B cell (primary cell): ENCODE measurements around the gene ACIN1. TPM values are rescaled to one million over a fixed set of nuclear protein-coding genes. Genes with fewer than 3 reads are reported as not detected.

Experiments
- ATAC-seq: fragments of 200-7000 bp; cut with Tn5 transposase; one replicate; pipeline ENCODE4 v1.10.0; 2021; ENCODE audit warnings: low read depth, mild to moderate bottlenecking, moderate number of reproducible peaks, moderate library complexity
- CTCF ChIA-PET: fragments of 350-600 bp; sonication (Branson Sonifier 250); formaldehyde crosslinking; loops from one replicate; lab custom pipeline; 2021; ENCODE audit warnings: antibody characterized with exemption, inconsistent platforms; lab: Charles Lee
- POLR2A ChIA-PET: fragments of 350-600 bp; sonication (Branson Sonifier 250); formaldehyde crosslinking; loops from one replicate; lab custom pipeline; 2021; ENCODE audit warnings: antibody characterized with exemption; lab: Charles Lee
- DNase-seq: peaks from one replicate; pipeline ENCODE4 v3.0.0; 2013
- H2AFZ ChIP-seq: 2 replicates; pipeline ENCODE4 v1.6.1; 2012; ENCODE audit warnings: mild to moderate bottlenecking, low read depth, low read length; ENCODE audit not compliant: insufficient read depth, poor library complexity, severe bottlenecking
- H3K27ac ChIP-seq, 2 donors: 1 replicate in 1 of 2; 2 replicates in 1 of 2; pipeline ENCODE4 v1.5.1; 2012 to 2013; ENCODE audit warnings: low read length in 2 of 2, mild to moderate bottlenecking in 2 of 2, moderate library complexity in 1 of 2
- H3K27me3 ChIP-seq, 4 experiments: fragments of 200-600 bp in 1 of 4; sonication (generic) in 1 of 4; replicated peaks in 1 of 4; 1 replicate in 2 of 4; 2 replicates in 2 of 4; pipeline versions ENCODE4 v1.6.1 to v1.7.0; 2013 to 2016; ENCODE audit warnings: low read length in 3 of 4, mild to moderate bottlenecking in 2 of 4, mixed read lengths in 1 of 4, moderate library complexity in 1 of 4; ENCODE audit not compliant: insufficient read depth in 4 of 4, control insufficient read depth in 3 of 4; ENCODE audit errors: control extremely low read depth in 1 of 4
- H3K36me3 ChIP-seq, 2 experiments: replicated peaks in 1 of 2; 1 replicate in 1 of 2; 2 replicates in 1 of 2; pipeline versions ENCODE4 v1.6.1 to v1.7.1; 2013; ENCODE audit warnings: low read length in 1 of 2; ENCODE audit not compliant: insufficient read depth in 2 of 2, control insufficient read depth in 1 of 2; ENCODE audit errors: control extremely low read depth in 1 of 2, extremely low read depth in 1 of 2
- H3K4me1 ChIP-seq, 2 donors: fragments of 200-600 bp in 1 of 2; sonication (generic) in 1 of 2; 1 replicate in 1 of 2; 2 replicates in 1 of 2; pipeline versions ENCODE4 v1.5.1 to v1.6.1; 2013 to 2017; ENCODE audit warnings: low read length in 2 of 2; ENCODE audit not compliant: control insufficient read depth in 2 of 2, insufficient read depth in 2 of 2
- H3K4me2 ChIP-seq: replicated peaks from 2 replicates; pipeline ENCODE3; 2012; ENCODE audit warnings: mild to moderate bottlenecking, low read depth, low read length; ENCODE audit not compliant: poor library complexity, severe bottlenecking
- H3K4me3 ChIP-seq, 5 experiments: fragments of 200-600 bp in 1 of 5; sonication (generic) in 1 of 5; 1 replicate in 3 of 5; 2 replicates in 2 of 5; pipeline versions ENCODE4 v1.5.1 to v1.7.0; 2011 to 2016; ENCODE audit warnings: low read length in 4 of 5, mild to moderate bottlenecking in 4 of 5, low read depth in 2 of 5, control low read depth in 1 of 5, moderate library complexity in 1 of 5; ENCODE audit not compliant: insufficient read depth in 1 of 5; ENCODE audit errors: control extremely low read depth in 1 of 5, extremely low read depth in 1 of 5
- H3K79me2 ChIP-seq: fragments of 200-600 bp; sonication (generic); one replicate; pipeline ENCODE4 v1.6.0; 2016; ENCODE audit warnings: low read length; ENCODE audit not compliant: control insufficient read depth, insufficient read depth
- H3K9ac ChIP-seq: fragments of 200-600 bp; sonication (generic); 2 replicates; pipeline ENCODE4 v1.6.1; 2017; ENCODE audit warnings: mild to moderate bottlenecking, low read length, moderate library complexity
- H3K9me3 ChIP-seq, 3 donors: one replicate each; pipeline versions ENCODE4 v1.6.1 to v1.7.1; 2013; ENCODE audit warnings: low read length in 2 of 3; ENCODE audit not compliant: control insufficient read depth in 2 of 3, insufficient read depth in 1 of 3; ENCODE audit errors: control extremely low read depth in 1 of 3
- H4K20me1 ChIP-seq: 2 replicates; pipeline ENCODE4 v1.6.0; 2012; ENCODE audit warnings: mild to moderate bottlenecking, low read length; ENCODE audit not compliant: insufficient read depth, control insufficient read depth, poor library complexity, severe bottlenecking
- H3K27ac Mint-ChIP-seq: one replicate; pipeline ENCODE4 v1.8.0; 2021; ENCODE audit warnings: mixed read lengths
- H3K27me3 Mint-ChIP-seq: one replicate; pipeline ENCODE4 v1.8.0; 2021; ENCODE audit warnings: mixed read lengths
- H3K4me1 Mint-ChIP-seq: one replicate; pipeline ENCODE4 v1.8.0; 2021; ENCODE audit warnings: mixed read lengths
- H3K4me3 Mint-ChIP-seq: one replicate; pipeline ENCODE4 v1.8.0; 2021; ENCODE audit warnings: mixed read lengths
- H3K9me3 Mint-ChIP-seq: one replicate; pipeline ENCODE4 v1.8.0; 2022; ENCODE audit warnings: mixed read lengths; ENCODE audit not compliant: insufficient read depth
- EZH2 ChIP-seq: IDR thresholded peaks from 2 replicates; pipeline ENCODE4 v1.6.1; 2012; ENCODE audit warnings: borderline replicate concordance, low read depth, mild to moderate bottlenecking, moderate library complexity, low read length; ENCODE audit not compliant: insufficient read depth, poor library complexity, severe bottlenecking
- WGBS: methylation state at CpG from one replicate; pipeline ENCODE4 v1.1.5; 2013; ENCODE audit warnings: missing lambda C conversion rate; ENCODE audit not compliant: insufficient coverage; 5-methylcytosine and 5-hydroxymethylcytosine counted together
- intact Hi-C: fragments of 100-400 bp; cut with micrococcal nuclease; formaldehyde crosslinking; loops from one replicate; pipeline ENCODE4 v1.10.0; 2022
- polyA plus RNA-seq: library from polyadenylated mRNA; depleted of rRNA; stranded (reverse); fragments of >200 nt; gene quantifications from 2 replicates; pipeline ENCODE4 v1.2.3, GENCODE V29; 2012
- total RNA-seq, 2 donors: library from RNA; stranded (reverse); fragments of 120-200 nt in 1 of 2; gene quantifications; 1 replicate in 1 of 2; 2 replicates in 1 of 2; pipeline versions ENCODE4 v1.2.3 to v1.2.4, GENCODE V29; 2013 to 2022
- TF ChIP-seq, protein P1 (sequence below): fragments of 200-600 bp; IDR thresholded peaks from one replicate; pipeline ENCODE4 v1.8.0; 2022; ENCODE audit warnings: antibody characterized with exemption, mild to moderate bottlenecking

ACIN1 gene
- total and polyA plus RNA-seq, 2 donors (not counting 1 experiment from before 2014, with no cell fraction given): 178 to 359 TPM

GRCh38 chr14:23114120-23114458, 19.2 kb upstream of the ACIN1 start:
- no peak overlapping the region for H3K27ac Mint-ChIP-seq
- peaks cover 5% of the 10 kb centered on the region for H3K4me1 Mint-ChIP-seq
- 89% methylated on average over 5 of the region's 5 CpGs for WGBS
- no peak for ATAC-seq
- peaks cover 19% of the 10 kb centered on the region for H3K27me3 Mint-ChIP-seq
- Histone ChIP-seq H3K4me1 (peaks cover 3 to 4% of the 10 kb centered on the region in 2 donors), H3K36me3 (no peaks in the 10 kb centered on the region), H3K4me2 (no peak overlapping the region), H3K9me3 (no peaks in the 10 kb centered on the region), H3K4me3 (no peak overlapping the region), H3K79me2 (no peaks in the 10 kb centered on the region), H3K9ac (no peak overlapping the region), H4K20me1 (no peaks in the 10 kb centered on the region), H3K27ac (no peak overlapping the region), H2AFZ (no peak overlapping the region), H3K27me3 (peaks cover 0 to 30% (median 11%) of the 10 kb centered on the region in 4 experiments)
- H3K4me3 Mint-ChIP-seq: no peak overlapping the region
- TF ChIP-seq, protein P1, sequence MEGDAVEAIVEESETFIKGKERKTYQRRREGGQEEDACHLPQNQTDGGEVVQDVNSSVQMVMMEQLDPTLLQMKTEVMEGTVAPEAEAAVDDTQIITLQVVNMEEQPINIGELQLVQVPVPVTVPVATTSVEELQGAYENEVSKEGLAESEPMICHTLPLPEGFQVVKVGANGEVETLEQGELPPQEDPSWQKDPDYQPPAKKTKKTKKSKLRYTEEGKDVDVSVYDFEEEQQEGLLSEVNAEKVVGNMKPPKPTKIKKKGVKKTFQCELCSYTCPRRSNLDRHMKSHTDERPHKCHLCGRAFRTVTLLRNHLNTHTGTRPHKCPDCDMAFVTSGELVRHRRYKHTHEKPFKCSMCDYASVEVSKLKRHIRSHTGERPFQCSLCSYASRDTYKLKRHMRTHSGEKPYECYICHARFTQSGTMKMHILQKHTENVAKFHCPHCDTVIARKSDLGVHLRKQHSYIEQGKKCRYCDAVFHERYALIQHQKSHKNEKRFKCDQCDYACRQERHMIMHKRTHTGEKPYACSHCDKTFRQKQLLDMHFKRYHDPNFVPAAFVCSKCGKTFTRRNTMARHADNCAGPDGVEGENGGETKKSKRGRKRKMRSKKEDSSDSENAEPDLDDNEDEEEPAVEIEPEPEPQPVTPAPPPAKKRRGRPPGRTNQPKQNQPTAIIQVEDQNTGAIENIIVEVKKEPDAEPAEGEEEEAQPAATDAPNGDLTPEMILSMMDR: no peak
- no peak for TF ChIP-seq EZH2
- no peaks in the 10 kb centered on the region for H3K9me3 Mint-ChIP-seq
- POLR2A ChIA-PET: no interaction called here
- DNase-seq: no peak
- CTCF ChIA-PET: no interaction called here
- intact Hi-C loops: no loop called here

GRCh38 chr14:23113431-23114119, 18.6 kb upstream of the ACIN1 start:
- Histone ChIP-seq H3K27ac (no peak overlapping the region), H4K20me1 (no peaks in the 10 kb centered on the region), H3K4me2 (no peak overlapping the region), H3K4me1 (no peaks in the 10 kb centered on the region), H3K79me2 (no peaks in the 10 kb centered on the region), H2AFZ (no peak overlapping the region), H3K9me3 (peaks cover 0 to under 1% (median 0%) of the 10 kb centered on the region in 3 donors), H3K4me3 (no peak overlapping the region), H3K9ac (no peak overlapping the region), H3K36me3 (no peaks in the 10 kb centered on the region), H3K27me3 (peaks cover 0 to 30% (median 11%) of the 10 kb centered on the region in 4 experiments)
- WGBS: 96% methylated on average over 2 of the region's 10 CpGs
- ChIA-PET POLR2A (no interaction called here), CTCF (interaction anchor here (1.1 to 1.4 kb wide), 2 partner anchors 8 to 45 kb away, joined by 3 to 5 read pairs; no protein-coding TSS in a partner anchor)
- Mint-ChIP-seq H3K4me1 (peaks cover 3% of the 10 kb centered on the region), H3K27me3 (peaks cover 19% of the 10 kb centered on the region), H3K27ac (no peak overlapping the region), H3K4me3 (no peak overlapping the region), H3K9me3 (no peaks in the 10 kb centered on the region)
- TF ChIP-seq EZH2: no peak
- TF ChIP-seq, protein P1: no peak
- intact Hi-C loops: no loop called here
- no peak for ATAC-seq
- no peak for DNase-seq
